ENCODE measurements around the gene ERGIC1.

Gene ERGIC1

GRCh38 chr5:172926008-172926523, 92.0 kb downstream of the ERGIC1 start:
- no peak for DNase-seq

GRCh38 chr5:172926796-172927195, 92.7 kb downstream of the ERGIC1 start:
- no peak for DNase-seq

DNA sequence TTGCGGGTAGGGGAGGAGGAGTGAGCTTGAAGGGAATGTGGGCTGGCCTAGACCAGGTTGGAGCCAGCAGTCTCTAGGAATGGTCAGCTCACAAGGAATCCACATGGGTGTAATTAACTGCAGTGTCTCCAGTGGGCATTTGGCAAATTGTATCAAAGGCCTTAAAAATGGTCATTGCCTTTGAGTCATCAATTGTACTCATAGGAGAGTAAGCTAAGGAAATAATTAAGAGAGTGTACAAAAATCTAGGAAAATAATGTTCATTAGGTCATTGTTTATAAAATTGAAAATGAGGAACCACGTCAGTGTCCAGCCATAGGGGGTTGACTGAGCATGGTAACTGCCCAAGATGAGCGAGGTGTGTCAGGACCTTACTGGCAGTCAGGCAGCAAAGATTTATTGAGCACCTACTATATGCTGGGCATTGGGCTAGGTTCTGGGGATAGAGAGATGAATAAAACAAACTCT, 95.4 kb downstream of the ERGIC1 start:
- no peak for DNase-seq

GRCh38 chr5:172931001-172931536, 97.0 kb downstream of the ERGIC1 start:
- no peak for DNase-seq

- DNase-seq: peak; percentile 67
Observed at GRCh38 chr5:172932313-172933017, 98.4 kb downstream of the ERGIC1 start.

GRCh38 chr5:172933238-172933637, 99.2 kb downstream of the ERGIC1 start:
- no peak for DNase-seq

DNA sequence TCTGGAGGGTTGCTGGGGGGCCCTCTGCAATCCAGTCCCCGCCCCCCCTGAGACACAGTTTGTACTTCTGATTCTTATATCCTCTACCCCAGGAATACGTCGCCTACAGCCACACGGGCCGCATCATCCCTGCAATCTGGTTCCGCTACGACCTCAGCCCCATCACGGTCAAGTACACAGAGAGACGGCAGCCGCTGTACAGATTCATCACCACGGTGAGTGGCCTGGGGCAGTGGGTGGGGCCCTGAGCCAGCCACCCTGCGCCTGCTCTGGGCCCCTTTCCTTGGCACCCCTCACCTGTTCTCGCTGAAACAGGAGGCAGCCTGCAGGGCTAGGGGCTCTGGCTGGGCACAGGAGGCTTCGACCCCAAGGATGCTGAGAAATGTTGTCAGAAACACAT, 101.0 kb downstream of the ERGIC1 start:
- DNase-seq: no peak

GRCh38 chr5:172936401-172936800, 102.3 kb downstream of the ERGIC1 start:
- no peak for DNase-seq

GRCh38 chr5:172939071-172939470, 105.0 kb downstream of the ERGIC1 start:
- DNase-seq: no peak

GRCh38 chr5:172939611-172940267, 105.7 kb downstream of the ERGIC1 start:
- peak; percentile 65 for DNase-seq

GRCh38 chr5:172940268-172941066, 106.4 kb downstream of the ERGIC1 start:
- no peak for DNase-seq

DNA sequence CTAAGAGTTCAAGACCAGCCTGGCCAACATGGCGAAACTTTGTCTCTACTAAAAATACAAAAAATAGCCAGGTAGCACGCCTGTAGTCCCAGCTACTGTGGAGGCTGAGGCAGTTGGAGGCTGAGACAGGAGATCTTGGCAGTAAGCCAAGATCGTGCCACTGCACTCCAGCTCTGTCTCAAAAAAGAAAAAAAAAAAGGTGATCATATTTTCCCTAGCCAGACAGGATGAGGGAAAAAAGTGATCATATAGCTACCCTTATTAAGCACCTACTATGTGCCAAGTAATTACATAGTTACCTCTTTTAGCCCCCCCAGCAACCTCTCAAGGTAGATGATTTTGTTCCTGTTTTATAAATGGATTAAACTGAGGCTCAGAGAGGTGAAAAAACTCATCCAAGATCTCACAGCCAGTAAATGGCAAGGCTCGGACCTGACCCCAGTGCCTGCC, 107.0 kb downstream of the ERGIC1 start:
- DNase-seq: no peak

DNA sequence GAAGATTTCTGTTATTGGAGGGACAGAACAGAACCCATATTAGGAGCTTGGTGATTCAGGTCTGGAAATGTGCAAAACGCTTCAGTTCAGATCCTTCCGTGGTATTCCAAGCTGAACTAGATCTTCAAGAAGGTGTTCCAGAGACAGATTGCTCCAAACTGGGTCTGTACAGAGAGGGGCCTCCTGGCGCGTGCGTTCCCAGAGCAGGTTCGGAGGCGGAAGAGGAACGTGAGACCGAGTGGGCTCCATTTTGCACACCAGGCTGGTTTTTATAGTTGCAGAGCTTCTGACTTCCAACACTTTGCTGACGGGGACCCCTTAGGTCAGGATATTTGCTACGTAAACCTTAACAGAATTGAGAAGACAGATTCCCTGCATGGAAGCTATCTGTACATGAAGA, 108.5 kb downstream of the ERGIC1 start:
- no peak for DNase-seq

DNA sequence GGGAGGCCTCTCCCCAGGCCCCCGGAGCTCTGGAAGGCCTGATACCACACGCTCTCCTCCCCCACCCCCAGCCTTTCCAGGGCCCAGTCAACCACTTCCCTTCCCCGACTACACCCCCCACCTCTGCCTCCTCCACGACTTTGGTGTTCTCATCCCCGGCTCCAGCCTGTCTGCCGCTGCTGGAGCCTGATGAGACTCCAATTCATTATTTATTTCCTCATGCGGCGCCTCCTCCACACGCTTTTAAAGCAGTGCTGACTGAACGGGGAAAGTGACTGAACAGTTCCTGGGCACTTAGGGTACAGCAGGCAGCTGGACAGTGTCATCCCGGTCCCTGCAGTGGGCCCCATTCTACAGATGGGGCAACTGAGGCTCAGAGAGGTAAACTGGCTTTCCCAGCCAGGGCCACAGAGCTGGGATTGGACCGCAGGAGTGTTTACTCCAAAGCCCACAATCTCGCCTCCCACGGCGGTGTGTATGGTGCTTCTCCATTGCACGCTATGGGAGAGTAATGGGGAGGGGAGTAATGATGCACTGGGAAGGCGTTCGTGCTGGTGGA, 109.3 kb downstream of the ERGIC1 start:
- peak; percentile 67 for DNase-seq

DNA sequence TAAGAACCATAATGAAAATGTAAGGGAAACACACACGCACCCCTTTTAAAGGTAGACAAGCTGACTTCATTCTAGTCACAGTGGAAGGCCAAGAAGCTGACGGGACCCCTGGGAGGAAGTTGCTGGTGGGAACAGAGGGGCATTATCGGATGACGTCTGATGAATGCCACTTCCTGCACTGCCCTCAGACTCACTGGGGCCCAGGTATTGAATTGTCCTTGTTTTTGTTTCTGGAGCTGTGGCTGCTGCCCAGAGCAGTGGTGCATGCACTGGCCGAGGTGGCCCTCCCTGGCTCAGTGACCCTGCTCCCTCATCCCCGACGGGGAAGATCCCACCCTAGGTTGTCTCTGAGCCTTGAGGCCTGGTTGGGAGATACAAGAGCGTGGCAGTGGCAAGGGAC, 109.9 kb downstream of the ERGIC1 start:
- no peak for DNase-seq

- no peak for DNase-seq
Observed at GRCh38 chr5:172944741-172945140, 110.7 kb downstream of the ERGIC1 start.

GRCh38 chr5:172945151-172945550, 111.1 kb downstream of the ERGIC1 start:
- DNase-seq: no peak

DNA sequence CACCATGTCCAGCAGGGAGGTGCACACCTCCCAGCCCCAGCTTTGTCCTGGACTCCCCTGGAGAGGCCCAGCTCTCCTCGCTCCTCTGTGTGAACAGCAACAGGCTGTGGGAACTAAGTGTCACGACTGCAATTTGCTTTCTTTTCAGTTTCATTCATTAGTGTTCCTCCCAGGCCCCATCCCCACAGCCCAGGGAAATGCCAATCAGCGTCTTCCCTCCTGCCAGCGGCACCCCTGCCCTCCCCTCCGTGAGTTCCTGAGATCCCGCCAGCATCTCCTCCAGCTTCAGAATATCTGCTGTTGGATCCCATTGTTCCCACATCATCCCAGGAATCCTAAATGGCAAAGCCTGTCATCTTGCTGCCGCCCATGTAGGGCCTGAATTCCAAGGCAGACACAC, 112.1 kb downstream of the ERGIC1 start:
- DNase-seq: no peak

DNA sequence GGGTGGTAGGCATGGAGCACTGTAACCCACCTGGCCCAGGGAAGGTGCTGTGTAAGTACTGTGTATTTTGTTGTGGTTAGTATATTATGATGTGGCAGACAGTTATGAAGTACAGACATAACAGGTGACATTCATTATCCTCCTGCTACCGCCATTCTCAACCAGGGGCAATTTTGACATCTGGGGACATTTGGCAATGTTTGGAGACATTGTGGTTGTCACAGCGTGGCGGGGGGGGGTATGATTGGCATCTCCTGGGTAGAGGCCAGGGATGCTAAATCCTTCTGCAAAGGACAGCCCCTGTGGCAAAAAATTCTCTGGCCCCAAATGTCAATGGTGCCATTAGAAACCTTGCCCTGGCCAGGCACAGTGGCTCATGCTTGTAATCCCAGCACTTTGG, 115.4 kb downstream of the ERGIC1 start:
- DNase-seq: no peak

GRCh38 chr5:172950176-172950965, 116.3 kb downstream of the ERGIC1 start:
- no peak for DNase-seq

DNA sequence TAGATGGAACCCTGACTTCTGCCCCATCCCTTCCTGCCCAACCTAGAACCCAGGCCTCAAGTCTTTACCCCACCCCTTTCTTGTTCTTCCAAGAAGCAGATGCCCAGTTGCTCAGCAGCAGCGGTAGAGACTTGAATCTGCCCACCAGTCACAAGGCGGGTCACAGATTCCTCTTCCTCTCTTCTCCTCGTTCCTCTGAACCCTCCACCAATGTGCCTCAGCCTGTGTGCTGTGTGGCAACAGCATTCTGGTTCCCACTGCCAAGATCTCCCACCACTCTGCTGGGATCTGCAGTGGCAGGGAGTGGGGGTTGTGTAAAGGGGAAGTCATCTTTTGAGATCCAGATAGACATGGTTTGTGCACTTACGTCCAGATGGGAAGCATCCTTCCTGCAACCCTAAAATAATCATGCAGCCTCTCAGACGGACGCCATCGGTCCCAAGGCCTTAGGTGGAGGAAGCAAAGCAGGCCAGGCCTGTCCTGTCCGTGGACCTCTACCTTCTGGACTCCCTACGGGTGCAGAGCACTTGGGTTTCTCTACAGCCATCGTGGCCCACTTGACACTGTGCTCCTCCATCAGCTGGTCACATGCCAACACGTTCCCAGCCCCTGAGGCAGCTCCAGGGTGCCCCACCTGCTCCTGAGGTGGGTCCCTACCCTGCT, 117.5 kb downstream of the ERGIC1 start:
- no peak for DNase-seq
